ENCODE measurements around the gene CYP26B1. TPM values are rescaled to one million over a fixed set of nuclear protein-coding genes. Genes with fewer than 3 reads are reported as not detected.

CYP26B1 gene
- 10 to 100 TPM; 11.8 to 17.4 (median 14.3) TPM for polyA plus RNA-seq (ENCODE audit: insufficient read length in 10 of 10)
- long read RNA-seq, donor 1: 0 reads
- long read RNA-seq, donor 2, full-length matches to known transcripts: 1 of 1 reads
- long read RNA-seq, donor 2, partial matches to known transcripts: 0 of 1 reads
- long read RNA-seq, donor 2, other reads (novel, unspliced or antisense): 0 of 1 reads
- long read RNA-seq, donor 3: 0 reads
- long read RNA-seq, donor 4, partial matches to known transcripts: 7 of 7 reads
- long read RNA-seq, donor 4, other reads (novel, unspliced or antisense): 0 of 7 reads
- long read RNA-seq, donor 5: 0 reads
- long read RNA-seq, donor 6: 0 reads
- long read RNA-seq, donor 7: 0 reads
- long read RNA-seq, donor 8, full-length matches to known transcripts: 2 of 2 reads
- long read RNA-seq, donor 8, partial matches to known transcripts: 0 of 2 reads
- long read RNA-seq, donor 8, other reads (novel, unspliced or antisense): 0 of 2 reads
- long read RNA-seq, donor 9, full-length matches to known transcripts: 1 of 1 reads
- long read RNA-seq, donor 9, partial matches to known transcripts: 0 of 1 reads
- long read RNA-seq, donor 9, other reads (novel, unspliced or antisense): 0 of 1 reads

GRCh38 chr2:72147303-72147971, at the start of gene CYP26B1:
TSS of gene CYP26B1 (minus strand) at chr2:72147862. CDS start at chr2:72147834, 28 bp downstream.
- DNase-seq: peak in 2 of 3 donors; percentile 39 to 82

GRCh38 chr2:72193723-72194122, 46.1 kb upstream of the CYP26B1 start:
- no peak for DNase-seq

GRCh38 chr2:72191441-72191840, 43.8 kb upstream of the CYP26B1 start:
- peak in 2 of 3 donors; percentile 35 to 56 for DNase-seq

- DNase-seq: peak in 1 of 3 donors; percentile 32
Measured at GRCh38 chr2:72185206-72185605, 37.5 kb upstream of the CYP26B1 start.

- DNase-seq: no peak
Measured at GRCh38 chr2:72183466-72183865, 35.8 kb upstream of the CYP26B1 start.

- DNase-seq: no peak
Measured at GRCh38 chr2:72183016-72183415, 35.4 kb upstream of the CYP26B1 start.

GRCh38 chr2:72182547-72182946, 34.9 kb upstream of the CYP26B1 start:
- DNase-seq: no peak

GRCh38 chr2:72181616-72182015, 34.0 kb upstream of the CYP26B1 start:
- DNase-seq: no peak

GRCh38 chr2:72180351-72180750, 32.7 kb upstream of the CYP26B1 start:
- DNase-seq: no peak

GRCh38 chr2:72178551-72178950, 30.9 kb upstream of the CYP26B1 start:
- DNase-seq: no peak

GRCh38 chr2:72176281-72176680, 28.6 kb upstream of the CYP26B1 start:
- DNase-seq: no peak

- no peak for DNase-seq
Measured at GRCh38 chr2:72175636-72176035, 28.0 kb upstream of the CYP26B1 start.

- no peak for DNase-seq
Measured at GRCh38 chr2:72173640-72174321, 26.1 kb upstream of the CYP26B1 start.

GRCh38 chr2:72172478-72172877, 24.8 kb upstream of the CYP26B1 start:
- DNase-seq: no peak

GRCh38 chr2:72166279-72166678, 18.6 kb upstream of the CYP26B1 start:
- no peak for DNase-seq

GRCh38 chr2:72165792-72166191, 18.1 kb upstream of the CYP26B1 start:
- no peak for DNase-seq

- DNase-seq: no peak
Measured at GRCh38 chr2:72162574-72162973, 14.9 kb upstream of the CYP26B1 start.

- DNase-seq: no peak
Measured at GRCh38 chr2:72159211-72159993, 11.7 kb upstream of the CYP26B1 start.

- DNase-seq: no peak
Measured at GRCh38 chr2:72157871-72158771, 10.5 kb upstream of the CYP26B1 start.

GRCh38 chr2:72156872-72157271, 9.2 kb upstream of the CYP26B1 start:
- DNase-seq: no peak
